ENCODE results near the gene SMC1B.
A peak's percentile ranks its signal among the peaks of the same experiment; 100 is the strongest.
"Not testable (repeated sequence)": the region's sequence is repeated elsewhere in the genome, so short reads cannot be mapped to it uniquely, and the experiment has no call there.

Gene SMC1B

GRCh38 chr22:45418770-45419138, 5.4 kb upstream of the SMC1B start:
- DNase-seq = no peak

- no peak for DNase-seq
Measured at GRCh38 chr22:45418056-45418769, 4.8 kb upstream of the SMC1B start.

GRCh38 chr22:45413013-45413367, 409 bp downstream of the SMC1B start:
- no peak for DNase-seq

- DNase-seq = no peak
Measured at GRCh38 chr22:45407793-45408192, 5.6 kb downstream of the SMC1B start.

GRCh38 chr22:45402466-45402985, 10.9 kb downstream of the SMC1B start:
- no peak for DNase-seq

GRCh38 chr22:45399712-45400445, 13.5 kb downstream of the SMC1B start:
- DNase-seq = no peak

- no peak for DNase-seq
Measured at GRCh38 chr22:45398214-45398613, 15.2 kb downstream of the SMC1B start.

GRCh38 chr22:45397806-45398205, 15.6 kb downstream of the SMC1B start:
- no peak for DNase-seq

GRCh38 chr22:45389546-45389945, 23.9 kb downstream of the SMC1B start:
- no peak for DNase-seq

GRCh38 chr22:45381348-45381747, 32.1 kb downstream of the SMC1B start:
- DNase-seq = no peak

GRCh38 chr22:45376703-45377102, 36.7 kb downstream of the SMC1B start:
- DNase-seq = no peak

- no peak for DNase-seq
Measured at GRCh38 chr22:45376009-45376408, 37.4 kb downstream of the SMC1B start.

- not testable (repeated sequence) for DNase-seq
Measured at GRCh38 chr22:45373592-45373991, 39.8 kb downstream of the SMC1B start.

GRCh38 chr22:45366713-45367112, 46.7 kb downstream of the SMC1B start:
- no peak for DNase-seq

GRCh38 chr22:45359627-45360026, 53.8 kb downstream of the SMC1B start:
- DNase-seq = no peak

GRCh38 chr22:45358127-45358526, 55.3 kb downstream of the SMC1B start:
- DNase-seq = peak; percentile 11

- DNase-seq = no peak
Measured at GRCh38 chr22:45357490-45357889, 55.9 kb downstream of the SMC1B start.

GRCh38 chr22:45353786-45354185, 59.6 kb downstream of the SMC1B start:
- no peak for DNase-seq

- not testable (repeated sequence) for DNase-seq
Measured at GRCh38 chr22:45352757-45353156, 60.6 kb downstream of the SMC1B start.

- DNase-seq = no peak
Measured at GRCh38 chr22:45351956-45352355, 61.4 kb downstream of the SMC1B start.

- DNase-seq = no peak
Measured at GRCh38 chr22:45349916-45350315, 63.5 kb downstream of the SMC1B start.

GRCh38 chr22:45344334-45344733, 69.1 kb downstream of the SMC1B start:
- DNase-seq = no peak

- DNase-seq = no peak
Measured at GRCh38 chr22:45343143-45343542, 70.3 kb downstream of the SMC1B start.

GRCh38 chr22:45341498-45341897, 71.9 kb downstream of the SMC1B start:
- no peak for DNase-seq

All from fibroblast of skin of right biceps (primary cell).